ENCODE results near the gene NCAN.

NCAN gene

GRCh38 chr19:19297759-19298158 lies 86.0 kb downstream of the NCAN start:
- no peak for DNase-seq

- DNase-seq, result no peak
Measured at GRCh38 chr19:19300613-19301012, 88.9 kb downstream of the NCAN start.

Measured in activated CD4-positive, alpha-beta T cell treated with anti-CD3 and anti-CD28 coated beads for 1 hour (primary cell).